GM12878 (cell line): ENCODE results near the gene CSMD2.

ENCODE experiments used
- KDM1A ChIP-seq: fragments of 200-600 bp; sonication (generic); IDR thresholded peaks from 2 replicates; pipeline ENCODE4 v1.6.1; 2016; ENCODE audit warnings: borderline replicate concordance
- RFX5 ChIP-seq: IDR thresholded peaks from 2 replicates; pipeline ENCODE4 v1.6.1; 2011; ENCODE audit warnings: low read depth, low read length, improper control_type of control experiment

- TF ChIP-seq KDM1A: no peak
- no peak for TF ChIP-seq RFX5
These were observed 657.4 kb downstream of the CSMD2 start for GRCh38 chr1:33507661-33508060.
